Hepatocyte (in vitro differentiated cells): Measurements from ENCODE around the gene HYLS1. TPM values are rescaled to one million over a fixed set of nuclear protein-coding genes. Genes with fewer than 3 reads are reported as not detected.

ENCODE experiments used
- DNase-seq: peaks from one replicate; pipeline ENCODE4 v3.0.0-alpha.2; 2016; ENCODE audit warnings: low spot score
- H2AFZ ChIP-seq: fragments of 200-600 bp; sonication (generic); 2 replicates; pipeline ENCODE4 v1.6.0; 2016; ENCODE audit warnings: antibody characterized with exemption, mild to moderate bottlenecking
- H3K27ac ChIP-seq: fragments of 200-600 bp; sonication (generic); 2 replicates; pipeline ENCODE4 v1.5.1; 2016; ENCODE audit warnings: mild to moderate bottlenecking
- H3K27me3 ChIP-seq: fragments of 200-600 bp; sonication (generic); 2 replicates; pipeline ENCODE4 v1.6.1; 2016
- H3K36me3 ChIP-seq: fragments of 200-600 bp; sonication (generic); replicated peaks from 2 replicates; pipeline ENCODE4 v1.5.1; 2016; ENCODE audit warnings: low read depth; ENCODE audit not compliant: insufficient read depth
- H3K4me1 ChIP-seq: fragments of 200-600 bp; sonication (generic); 2 replicates; pipeline ENCODE4 v1.5.1; 2016; ENCODE audit warnings: mild to moderate bottlenecking, moderate library complexity; ENCODE audit not compliant: insufficient read depth
- H3K4me2 ChIP-seq: fragments of 200-600 bp; sonication (generic); 2 replicates; pipeline ENCODE4 v1.6.0; 2016
- H3K4me3 ChIP-seq: fragments of 200-600 bp; sonication (generic); 2 replicates; pipeline ENCODE4 v1.5.1; 2016; ENCODE audit warnings: mild to moderate bottlenecking
- H3K79me2 ChIP-seq: fragments of 200-600 bp; sonication (generic); 2 replicates; pipeline ENCODE4 v1.6.0; 2017; ENCODE audit warnings: mild to moderate bottlenecking
- H3K9me2 ChIP-seq: fragments of 200-600 bp; sonication (generic); replicated peaks from 2 replicates; pipeline ENCODE4 v1.6.0; 2017; ENCODE audit warnings: mild to moderate bottlenecking; ENCODE audit not compliant: insufficient read depth
- H3K9me3 ChIP-seq: fragments of 200-600 bp; sonication (generic); 2 replicates; pipeline ENCODE4 v1.5.1; 2016; ENCODE audit warnings: low read depth, mild to moderate bottlenecking
- H4K20me1 ChIP-seq: fragments of 200-600 bp; sonication (generic); 2 replicates; pipeline ENCODE4 v1.6.0; 2016; ENCODE audit warnings: mild to moderate bottlenecking; ENCODE audit not compliant: insufficient read depth, poor library complexity, severe bottlenecking
- EZH2 ChIP-seq: fragments of 200-600 bp; sonication (generic); IDR thresholded peaks from 2 replicates; pipeline ENCODE4 v1.6.1; 2016; ENCODE audit warnings: antibody characterized with exemption, mild to moderate bottlenecking, borderline replicate concordance
- EZH2phosphoT487 ChIP-seq: fragments of 200-600 bp; sonication (generic); IDR thresholded peaks from one replicate; pipeline ENCODE4 v1.6.1; 2018; ENCODE audit warnings: antibody characterized with exemption, mild to moderate bottlenecking, low read depth, moderate library complexity; ENCODE audit not compliant: unreplicated experiment, severe bottlenecking
- WGBS: methylation state at CpG from one replicate; pipeline ENCODE4 v1.1.6; 2016; ENCODE audit warnings: low lambda C conversion rate; ENCODE audit errors: missing lambda C conversion rate; 5-methylcytosine and 5-hydroxymethylcytosine counted together
- polyA plus RNA-seq: library from polyadenylated mRNA; unstranded; fragments of >200 nt; fragmentation: Nextera tagmentation; extraction: Ambion mirVana; gene quantifications from 2 replicates; pipeline ENCODE4 v1.2.1, GENCODE V29; 2016
- total RNA-seq: library from RNA; depleted of rRNA; stranded (reverse); fragments of >200 nt; gene quantifications from 2 replicates; pipeline ENCODE4 v1.2.3, GENCODE V29; 2014
- TF ChIP-seq, protein P1 (sequence below): fragments of 200-600 bp; sonication (generic); IDR thresholded peaks from 2 replicates; pipeline ENCODE4 v1.5.1; 2016; ENCODE audit warnings: antibody characterized with exemption, mild to moderate bottlenecking; ENCODE audit not compliant: poor library complexity

Gene HYLS1
- total and polyA plus RNA-seq, 2 experiments from 2014 or later, result 5.4 to 5.7 TPM

DNA sequence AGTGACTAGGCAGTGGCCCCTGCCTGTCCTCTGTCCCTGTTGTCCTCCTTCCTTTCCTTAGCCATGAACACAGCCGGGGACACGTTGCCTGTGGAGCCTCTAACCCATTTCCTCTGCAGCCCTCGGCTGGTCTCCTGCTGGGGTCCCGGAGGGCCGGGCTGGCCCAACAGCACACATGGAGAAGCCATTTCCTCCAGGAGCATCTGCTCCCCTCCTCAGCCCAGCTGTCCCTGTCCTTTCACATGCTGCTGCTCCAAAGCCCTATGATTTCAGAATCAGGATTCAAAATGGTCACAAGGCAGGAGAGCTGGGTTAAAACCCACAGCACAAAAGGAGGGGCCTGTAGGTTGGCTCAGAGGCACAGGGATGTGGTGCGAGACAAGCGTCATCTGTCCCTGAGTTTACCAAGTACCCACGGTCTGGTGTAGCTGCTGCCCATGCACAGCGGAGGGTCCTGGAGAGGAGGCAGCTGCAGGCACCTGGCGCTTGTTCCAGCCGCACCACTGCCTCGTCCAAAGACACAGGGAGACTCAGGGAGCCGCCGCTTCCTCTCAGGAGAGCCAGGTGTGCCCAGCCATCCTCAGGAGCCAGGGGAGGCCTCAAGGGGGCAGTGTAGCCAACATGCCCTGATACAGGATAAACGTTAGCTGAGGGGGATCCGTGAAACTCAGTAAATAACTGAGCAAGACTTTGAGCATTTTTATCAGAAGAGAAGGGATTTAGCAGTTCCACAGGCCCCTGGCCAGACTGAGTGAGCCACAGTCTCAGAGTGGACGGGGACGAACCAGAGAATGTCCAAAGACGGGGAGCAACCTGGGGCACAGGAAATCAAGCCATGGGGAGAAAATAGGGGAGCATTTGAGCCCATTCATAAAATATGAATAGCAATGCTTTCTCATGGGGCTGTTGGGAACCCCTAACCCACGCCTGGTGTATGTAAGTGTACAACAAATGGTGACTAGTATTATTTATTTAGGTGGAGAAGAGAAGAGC, 54.4 kb downstream of the HYLS1 start:
- H3K4me1 ChIP-seq, result no peaks in the 10 kb centered on the region
- H3K27ac ChIP-seq, result no peak overlapping the region
- no peaks in the 10 kb centered on the region for H3K79me2 ChIP-seq
- TF ChIP-seq EZH2 (no peak), EZH2phosphoT487 (no peak)
- TF ChIP-seq, protein P1, sequence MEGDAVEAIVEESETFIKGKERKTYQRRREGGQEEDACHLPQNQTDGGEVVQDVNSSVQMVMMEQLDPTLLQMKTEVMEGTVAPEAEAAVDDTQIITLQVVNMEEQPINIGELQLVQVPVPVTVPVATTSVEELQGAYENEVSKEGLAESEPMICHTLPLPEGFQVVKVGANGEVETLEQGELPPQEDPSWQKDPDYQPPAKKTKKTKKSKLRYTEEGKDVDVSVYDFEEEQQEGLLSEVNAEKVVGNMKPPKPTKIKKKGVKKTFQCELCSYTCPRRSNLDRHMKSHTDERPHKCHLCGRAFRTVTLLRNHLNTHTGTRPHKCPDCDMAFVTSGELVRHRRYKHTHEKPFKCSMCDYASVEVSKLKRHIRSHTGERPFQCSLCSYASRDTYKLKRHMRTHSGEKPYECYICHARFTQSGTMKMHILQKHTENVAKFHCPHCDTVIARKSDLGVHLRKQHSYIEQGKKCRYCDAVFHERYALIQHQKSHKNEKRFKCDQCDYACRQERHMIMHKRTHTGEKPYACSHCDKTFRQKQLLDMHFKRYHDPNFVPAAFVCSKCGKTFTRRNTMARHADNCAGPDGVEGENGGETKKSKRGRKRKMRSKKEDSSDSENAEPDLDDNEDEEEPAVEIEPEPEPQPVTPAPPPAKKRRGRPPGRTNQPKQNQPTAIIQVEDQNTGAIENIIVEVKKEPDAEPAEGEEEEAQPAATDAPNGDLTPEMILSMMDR, result peak; percentile 66
- no peak overlapping the region for H3K4me2 ChIP-seq
- H3K9me3 ChIP-seq, result no peaks in the 10 kb centered on the region
- H3K27me3 ChIP-seq, result no peaks in the 10 kb centered on the region
- no peaks in the 10 kb centered on the region for H3K9me2 ChIP-seq
- 40% methylated on average over 20 of the region's 20 CpGs for WGBS
- peak; percentile 76 for DNase-seq
- no peaks in the 10 kb centered on the region for H4K20me1 ChIP-seq
- no peak overlapping the region for H2AFZ ChIP-seq
- H3K4me3 ChIP-seq, result no peak overlapping the region
- no peaks in the 10 kb centered on the region for H3K36me3 ChIP-seq

DNA sequence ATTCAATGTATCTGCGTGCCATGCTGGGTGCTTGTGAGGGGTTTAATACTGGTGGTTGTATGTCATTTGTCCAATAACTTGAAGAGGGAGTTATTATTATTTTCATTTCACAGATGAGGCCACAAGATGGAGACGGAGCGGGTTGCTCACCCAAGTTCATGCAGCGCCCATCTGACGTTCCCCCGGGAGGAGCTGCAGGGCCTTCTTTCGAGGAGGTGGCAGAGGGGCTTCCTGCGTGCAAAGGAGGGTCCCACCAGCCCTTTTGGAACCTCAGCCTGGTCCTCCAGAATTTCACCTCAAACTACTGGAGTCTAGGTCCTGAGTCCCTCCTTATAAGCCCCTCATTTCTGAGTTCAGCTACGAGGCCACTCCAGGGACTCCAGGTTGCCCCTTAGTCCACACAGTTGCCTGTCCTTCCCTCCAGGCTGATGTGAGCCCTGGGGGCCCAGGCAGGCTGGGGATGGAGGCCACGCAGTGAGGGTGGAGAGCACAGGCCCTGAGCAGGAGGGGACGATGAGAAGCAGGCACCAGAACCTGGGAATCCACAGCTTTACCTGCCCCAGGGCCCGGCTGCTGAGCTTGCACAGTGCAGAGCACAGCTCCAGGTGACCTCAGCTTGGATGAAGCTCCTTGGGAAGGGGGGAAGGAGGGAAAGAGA, 55.4 kb downstream of the HYLS1 start:
- Histone ChIP-seq H3K27ac (no peak overlapping the region), H3K9me2 (no peaks in the 10 kb centered on the region), H3K4me1 (no peaks in the 10 kb centered on the region), H3K4me3 (no peak overlapping the region), H2AFZ (no peak overlapping the region), H4K20me1 (no peaks in the 10 kb centered on the region), H3K27me3 (no peaks in the 10 kb centered on the region), H3K9me3 (no peaks in the 10 kb centered on the region), H3K36me3 (no peaks in the 10 kb centered on the region), H3K79me2 (no peaks in the 10 kb centered on the region), H3K4me2 (no peak overlapping the region)
- no peak for DNase-seq
- no peak for TF ChIP-seq EZH2
- TF ChIP-seq EZH2phosphoT487, result no peak
- TF ChIP-seq, protein P1, result no peak
- 89% methylated on average over 12 of the region's 12 CpGs for WGBS

DNA sequence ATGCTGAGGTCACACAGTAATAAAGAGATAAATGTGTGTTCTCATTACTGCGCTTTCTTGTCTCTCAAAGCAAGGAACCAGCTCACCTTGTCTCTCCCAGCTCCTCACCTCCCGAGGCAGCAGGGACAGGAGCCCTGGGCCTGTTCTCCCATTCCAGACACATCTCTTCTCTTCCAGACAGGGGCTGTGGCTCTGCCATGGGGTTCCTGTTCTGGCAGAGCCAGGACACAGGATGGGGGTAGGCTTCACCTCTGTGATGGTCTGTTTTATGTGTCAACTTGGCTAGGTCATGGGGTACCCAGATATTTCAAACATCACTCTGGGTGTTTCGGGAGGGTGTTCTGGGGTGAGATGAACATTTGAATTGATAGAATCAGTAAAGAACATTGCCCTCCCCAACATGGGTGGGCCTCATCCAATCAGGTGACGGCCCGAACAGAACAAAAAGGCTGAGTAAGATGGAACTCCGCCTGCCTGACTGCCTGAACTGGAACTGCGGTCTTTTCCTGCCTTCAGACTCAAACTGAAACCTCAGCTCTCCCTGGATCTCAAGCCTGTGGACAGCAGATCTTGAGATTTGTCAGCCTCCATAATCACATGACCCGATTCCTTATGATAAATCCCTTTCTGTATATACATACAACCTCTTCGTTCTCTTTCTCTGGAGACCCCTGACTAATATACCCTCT, 56.3 kb downstream of the HYLS1 start:
- WGBS, result 88% methylated on average over 9 of the region's 9 CpGs
- Histone ChIP-seq H3K36me3 (no peaks in the 10 kb centered on the region), H3K4me1 (no peaks in the 10 kb centered on the region), H3K9me2 (no peaks in the 10 kb centered on the region), H3K79me2 (no peaks in the 10 kb centered on the region), H3K4me2 (no peak overlapping the region), H4K20me1 (no peaks in the 10 kb centered on the region), H3K9me3 (no peaks in the 10 kb centered on the region), H3K4me3 (no peak overlapping the region), H2AFZ (no peak overlapping the region), H3K27me3 (no peaks in the 10 kb centered on the region), H3K27ac (no peak overlapping the region)
- no peak for DNase-seq
- TF ChIP-seq, protein P1, result no peak
- TF ChIP-seq EZH2phosphoT487, result no peak
- no peak for TF ChIP-seq EZH2
